HG03432 (cell line): ENCODE measurements around the gene GSTA2.
"Not testable (repeated sequence)": the region's sequence is repeated elsewhere in the genome, so short reads cannot be mapped to it uniquely, and the experiment has no call there.

Experiments
- ATAC-seq: cut with Tn5 transposase; IDR thresholded peaks from one replicate; pipeline ENCODE4 v1.9.1; 2021; ENCODE audit warnings: mild to moderate bottlenecking, moderate library complexity; ENCODE audit not compliant: unreplicated experiment

The GSTA2 gene

DNA sequence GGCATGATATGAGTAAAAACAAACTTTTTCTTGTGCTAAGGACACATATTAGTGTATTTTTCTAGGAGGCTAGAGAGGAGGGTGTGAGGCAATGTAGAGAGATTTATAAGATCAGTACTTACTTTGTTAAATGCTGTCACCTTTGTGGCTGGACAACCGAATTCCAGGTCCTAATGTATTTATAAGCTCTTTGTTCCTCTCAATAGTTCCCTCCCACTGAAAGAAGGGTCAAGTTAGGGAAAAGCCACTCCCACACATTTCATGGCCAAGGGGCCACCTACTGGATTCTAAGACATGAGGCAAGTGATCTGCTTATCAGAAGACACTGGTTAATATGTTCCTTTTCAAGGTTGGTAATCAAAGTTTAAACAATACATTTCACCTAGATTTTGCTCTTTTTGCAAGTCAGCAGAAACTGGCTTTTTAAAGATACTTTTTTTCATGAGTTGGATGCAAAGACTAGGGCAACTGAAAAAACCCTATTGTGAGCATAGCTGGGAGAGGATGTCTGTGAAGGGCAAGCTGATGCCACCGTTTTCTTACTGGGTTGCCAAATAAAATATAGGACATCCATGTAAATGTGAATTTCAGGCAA lies at the start of gene GSTA2:
Gene GSTA2, minus strand, starts transcription at position 154 of the 595 bp plus-strand sequence. CDS start 5,528 bp downstream, outside the sequence.
- ATAC-seq = not testable (repeated sequence)

DNA sequence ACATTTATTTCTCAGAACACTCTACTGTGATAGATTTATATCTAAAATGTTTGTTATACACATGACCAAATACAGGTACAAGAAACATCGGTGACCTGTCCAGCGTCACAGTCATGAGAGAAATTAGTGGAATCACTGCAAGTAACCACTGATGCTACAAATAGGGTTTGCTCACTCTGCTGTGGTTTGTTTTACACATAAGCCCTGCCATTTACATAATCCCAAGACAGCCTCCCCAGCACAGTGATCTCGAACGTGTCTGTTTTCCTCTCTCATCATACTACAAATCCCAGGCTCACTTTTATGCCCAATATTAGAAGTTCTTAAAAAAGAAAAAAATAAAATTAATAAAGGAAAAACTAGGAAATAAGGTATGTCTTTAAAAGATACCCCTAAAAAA lies 46.5 kb upstream of the GSTA2 start:
- ATAC-seq = not testable (repeated sequence)

DNA sequence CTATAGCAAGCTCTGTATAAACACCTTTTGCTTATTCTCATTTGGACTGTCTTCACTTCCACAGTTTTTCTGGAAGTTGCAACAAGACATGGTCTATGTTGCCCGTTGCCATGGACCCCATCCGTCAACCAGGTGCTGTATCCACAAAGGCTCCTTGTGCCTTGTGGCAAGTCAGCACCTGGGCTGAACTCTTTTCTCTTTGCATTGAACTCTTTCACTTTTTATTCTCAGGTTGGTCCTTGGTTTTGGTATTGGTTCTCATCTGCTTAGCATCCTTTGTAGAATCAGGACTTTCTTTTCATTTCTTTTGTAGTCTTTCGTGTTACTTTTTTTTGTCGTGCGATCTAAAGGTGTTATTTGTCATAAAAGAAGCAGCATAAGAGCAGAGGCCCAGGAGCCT lies 45.4 kb upstream of the GSTA2 start:
- no peak for ATAC-seq

DNA sequence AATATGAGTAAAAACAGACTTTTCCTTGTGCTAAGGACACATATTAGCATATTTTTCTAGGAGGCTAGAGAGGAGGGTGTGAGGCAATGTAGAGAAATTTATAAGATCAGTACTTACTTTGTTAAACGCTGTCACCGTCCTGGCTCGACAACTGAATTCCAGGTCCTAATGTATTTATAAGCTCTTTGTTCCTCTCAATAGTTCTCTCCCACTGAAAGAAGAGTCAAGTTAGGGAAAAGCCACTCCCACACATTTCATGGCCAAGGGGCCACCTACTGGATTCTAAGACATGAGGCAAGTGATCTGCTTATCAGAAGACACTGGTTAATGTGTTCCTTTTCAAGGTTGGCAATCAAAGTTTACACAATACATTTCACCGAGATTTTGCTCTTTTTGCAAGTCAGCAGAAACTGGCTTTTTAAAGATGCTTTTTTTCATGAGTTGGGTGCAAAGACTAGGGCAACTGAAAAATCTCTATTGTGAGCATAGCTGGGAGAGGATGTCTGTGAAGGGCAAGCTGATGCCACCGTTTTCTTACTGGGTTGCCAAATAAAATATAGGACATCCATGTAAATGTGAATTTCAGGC lies 40.5 kb upstream of the GSTA2 start, which contains the start of gene GSTA1:
Gene GSTA1, minus strand, starts transcription at position 149 of the 588 bp plus-strand sequence. CDS start 4,549 bp downstream, outside the sequence.
- not testable (repeated sequence) for ATAC-seq

DNA sequence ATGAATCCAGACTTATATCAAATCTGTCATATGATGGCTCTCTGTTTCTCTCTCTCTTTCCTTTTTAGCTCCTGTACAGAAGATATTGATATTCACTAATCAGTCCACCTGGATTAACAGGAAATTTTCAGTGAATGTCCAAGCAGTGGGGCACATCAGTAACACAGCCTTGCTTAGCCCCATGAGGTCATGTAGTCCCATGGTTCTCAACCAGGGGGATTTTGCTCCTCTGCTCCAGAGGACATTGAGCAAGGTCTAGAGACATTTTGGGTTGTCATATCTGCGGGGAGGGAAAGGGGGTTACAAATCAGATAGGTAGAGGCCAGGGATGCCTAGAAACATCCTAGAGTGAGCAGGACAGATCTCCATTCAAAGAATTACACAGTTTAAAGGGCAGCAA lies 39.5 kb upstream of the GSTA2 start:
- ATAC-seq = no peak

DNA sequence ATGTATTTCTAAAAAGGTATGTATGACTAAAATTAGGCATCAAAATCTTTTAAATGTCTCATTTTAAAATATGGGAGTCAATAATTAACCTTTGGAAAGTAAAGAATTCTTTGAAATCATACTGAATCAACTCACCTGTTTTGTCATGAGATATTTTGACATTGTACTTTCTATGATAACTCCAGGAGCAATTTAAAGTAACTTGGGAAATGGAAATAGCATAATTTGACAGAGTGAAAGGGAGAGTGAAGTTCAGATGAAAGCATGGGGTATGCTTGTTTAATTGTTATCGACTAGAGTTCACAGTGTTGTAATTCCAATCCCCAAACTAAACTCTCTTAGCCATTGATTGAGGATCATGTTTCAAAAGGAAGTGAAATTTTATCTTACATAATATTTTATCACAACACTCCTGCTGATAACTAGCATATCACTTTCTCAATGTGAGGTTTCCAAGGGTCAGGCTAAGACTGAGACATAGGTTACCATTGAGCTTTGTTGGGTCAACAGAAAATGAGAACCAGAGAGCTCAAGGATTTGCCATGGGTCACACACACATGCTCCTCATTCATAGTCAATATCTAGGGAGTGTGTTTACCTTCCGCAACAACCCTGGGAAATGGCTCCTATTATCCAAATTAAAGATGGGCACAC lies 38.0 kb upstream of the GSTA2 start:
- ATAC-seq = no peak

DNA sequence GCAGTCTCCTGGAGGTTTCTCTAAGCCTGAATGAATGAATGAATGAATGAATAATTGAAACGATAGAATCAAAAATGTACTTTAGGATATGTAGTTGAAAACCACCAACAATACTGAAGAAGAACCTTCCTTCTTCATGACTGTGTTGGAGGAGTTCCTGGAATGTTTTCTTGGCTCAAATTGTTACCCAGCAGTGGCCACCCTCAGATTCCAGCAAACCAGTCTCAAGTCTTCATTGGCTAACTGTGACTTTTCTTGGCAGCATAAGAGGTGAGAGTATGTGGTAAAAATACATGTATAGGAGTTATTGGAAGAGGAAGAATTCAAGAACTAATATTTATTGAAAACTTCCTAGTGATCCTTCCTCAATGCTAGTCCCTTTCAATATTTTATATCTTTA lies 36.0 kb upstream of the GSTA2 start:
- not testable (repeated sequence) for ATAC-seq

DNA sequence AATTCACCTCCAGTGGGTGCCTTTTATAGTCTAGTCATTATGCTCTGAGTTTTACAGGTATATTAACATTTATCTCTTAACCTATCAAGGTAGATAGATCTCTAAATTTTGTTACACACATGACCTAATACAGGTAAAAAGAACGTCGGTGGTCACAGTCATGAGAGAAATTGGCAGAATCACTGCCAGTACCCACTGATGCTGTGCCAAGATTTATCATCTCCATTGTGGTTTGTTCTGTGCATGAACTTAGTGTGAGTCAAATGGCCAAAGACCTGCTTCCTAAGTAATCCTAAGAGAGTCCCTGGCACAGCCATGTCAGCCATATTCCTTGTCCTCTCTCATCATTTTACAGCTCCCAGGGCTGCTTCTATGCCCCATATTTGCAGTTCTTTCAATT lies 31.1 kb upstream of the GSTA2 start:
- not testable (repeated sequence) for ATAC-seq

DNA sequence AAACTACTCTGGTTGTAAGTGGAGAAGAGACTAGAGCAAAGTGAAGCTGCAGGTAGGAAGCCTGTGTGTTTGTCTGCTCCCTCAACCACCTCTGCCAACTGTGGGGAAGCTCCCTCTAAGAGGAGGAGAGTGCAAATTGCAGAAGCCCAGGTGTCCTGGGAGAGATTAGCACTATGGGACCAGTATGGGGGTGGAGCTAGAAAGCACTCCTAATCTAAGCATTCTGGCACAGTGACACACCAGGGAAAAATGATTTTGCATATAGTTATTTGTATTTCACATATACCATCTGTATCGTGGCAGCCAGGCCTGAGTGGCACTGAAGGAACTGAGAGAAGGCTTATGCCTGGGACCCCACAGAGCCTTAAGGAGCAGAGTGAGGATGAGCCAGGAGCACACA lies 27.6 kb upstream of the GSTA2 start:
- ATAC-seq = no peak

DNA sequence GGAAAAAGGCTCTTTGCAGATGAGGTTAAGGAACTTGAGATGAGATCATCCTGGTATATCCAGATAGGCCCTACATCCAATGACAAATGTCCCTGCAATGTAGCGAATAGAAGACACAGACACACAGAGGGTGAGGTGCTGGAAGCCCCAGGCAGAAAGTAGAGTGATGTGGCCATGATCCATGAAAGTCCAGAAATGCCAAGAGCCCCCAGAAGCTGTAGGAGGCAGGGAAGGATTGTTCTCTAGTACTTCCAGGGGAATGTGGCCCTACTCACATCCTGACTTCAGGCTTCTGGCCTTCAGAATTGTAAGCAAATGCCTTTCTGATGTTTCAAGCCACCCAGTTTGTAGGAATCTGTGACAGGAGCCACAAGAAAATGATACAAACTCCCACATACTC lies 26.4 kb upstream of the GSTA2 start:
- not testable (repeated sequence) for ATAC-seq

DNA sequence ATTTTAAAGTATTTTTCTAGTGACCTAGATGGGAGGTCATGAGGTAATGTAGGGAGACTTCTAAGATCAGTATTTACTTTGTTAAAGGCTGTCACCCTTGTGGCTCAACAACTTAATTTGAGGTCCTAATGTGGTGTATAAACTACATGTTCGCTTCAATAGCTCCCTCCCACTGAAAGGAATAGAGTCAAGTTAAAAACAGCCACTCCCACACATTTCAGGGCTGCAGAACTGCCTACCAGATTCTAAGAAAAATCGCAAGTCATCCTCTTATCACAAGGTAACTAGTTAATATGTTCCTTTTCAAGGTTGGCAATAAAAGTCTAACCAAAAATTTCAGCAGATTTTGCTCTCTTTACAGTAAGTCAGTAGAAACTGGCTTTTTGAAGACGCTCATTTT lies 25.2 kb upstream of the GSTA2 start:
- ATAC-seq = no peak

DNA sequence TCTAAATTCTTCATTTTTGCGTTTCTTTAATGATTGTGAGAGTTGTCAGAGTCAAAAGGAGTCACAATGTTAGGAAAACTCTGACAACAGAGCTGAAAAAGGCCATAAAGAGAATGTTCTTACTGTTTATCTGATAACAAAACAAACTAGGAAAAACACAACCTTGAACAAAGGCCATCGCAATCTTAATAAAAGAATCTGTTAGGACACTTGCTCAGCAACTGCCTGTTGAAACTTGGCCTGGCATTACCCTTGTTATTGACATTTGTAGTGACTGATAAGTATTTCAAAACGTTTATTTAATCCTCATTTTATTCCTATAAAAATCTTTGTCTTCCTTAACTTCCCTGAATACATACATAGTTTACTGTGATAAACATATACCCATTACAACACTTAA lies 24.6 kb upstream of the GSTA2 start:
- ATAC-seq = no peak

DNA sequence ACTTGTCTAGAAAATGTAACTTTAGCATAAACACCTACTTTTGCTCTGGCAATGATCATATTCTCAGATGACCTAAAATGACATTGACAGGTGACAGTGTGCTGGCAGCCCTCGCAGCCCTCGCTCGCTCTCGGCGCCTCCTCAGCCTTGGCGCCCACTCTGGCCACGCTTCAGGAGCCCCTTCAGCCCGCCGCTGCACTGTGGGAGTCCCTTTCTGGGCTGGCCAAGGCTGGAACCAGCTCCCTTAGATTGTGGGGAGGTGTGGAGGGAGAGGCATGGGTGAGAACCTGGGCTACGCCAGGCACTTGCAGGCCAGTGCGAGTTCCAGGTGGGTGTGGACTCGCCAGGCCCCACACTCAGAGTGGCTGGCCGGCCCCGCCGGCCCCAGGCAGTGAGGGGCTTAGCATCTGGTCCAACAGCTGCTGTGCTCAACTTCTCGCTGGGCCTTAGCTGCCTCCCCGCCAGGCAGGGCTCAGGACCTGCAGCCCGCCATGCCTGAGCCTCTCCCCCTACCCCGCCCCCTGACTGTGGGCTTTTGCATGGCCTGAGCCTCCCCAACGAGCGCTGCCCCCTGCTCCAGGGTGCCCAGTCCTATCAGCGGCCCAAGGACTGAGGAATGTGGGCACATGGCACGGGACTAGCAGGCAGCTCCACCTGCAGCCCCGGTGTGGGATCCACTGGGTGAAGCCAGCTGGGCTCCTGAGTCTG lies 23.1 kb upstream of the GSTA2 start:
- ATAC-seq = no peak

DNA sequence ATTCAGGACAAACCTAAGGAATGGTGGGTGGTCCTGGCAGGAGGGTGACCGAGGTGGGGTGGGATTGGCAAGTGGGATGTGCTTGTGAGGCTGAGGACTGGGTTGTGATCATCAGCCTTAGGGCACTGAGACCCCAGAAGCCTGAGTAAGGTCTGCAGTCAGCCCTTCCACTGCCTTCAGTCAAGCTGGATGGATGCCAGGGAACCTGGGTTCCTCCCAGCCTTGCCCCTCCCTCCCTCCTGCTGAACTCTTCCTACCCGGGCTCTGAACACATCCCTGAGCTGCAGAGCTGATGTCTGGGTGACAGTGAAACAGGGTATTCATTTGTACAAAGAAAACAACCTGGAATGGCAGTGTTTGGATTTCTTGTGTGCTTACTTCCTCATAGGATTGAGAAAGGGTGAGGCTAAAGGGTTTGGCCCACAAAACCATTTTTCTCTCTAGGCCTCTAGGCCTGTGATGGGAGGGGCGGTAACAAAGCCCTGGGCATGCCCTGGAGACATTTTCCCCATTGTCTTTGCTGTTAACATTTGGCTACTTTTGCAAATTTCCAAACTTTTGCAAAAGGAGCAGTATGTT lies 19.5 kb upstream of the GSTA2 start:
- ATAC-seq = not testable (repeated sequence)

DNA sequence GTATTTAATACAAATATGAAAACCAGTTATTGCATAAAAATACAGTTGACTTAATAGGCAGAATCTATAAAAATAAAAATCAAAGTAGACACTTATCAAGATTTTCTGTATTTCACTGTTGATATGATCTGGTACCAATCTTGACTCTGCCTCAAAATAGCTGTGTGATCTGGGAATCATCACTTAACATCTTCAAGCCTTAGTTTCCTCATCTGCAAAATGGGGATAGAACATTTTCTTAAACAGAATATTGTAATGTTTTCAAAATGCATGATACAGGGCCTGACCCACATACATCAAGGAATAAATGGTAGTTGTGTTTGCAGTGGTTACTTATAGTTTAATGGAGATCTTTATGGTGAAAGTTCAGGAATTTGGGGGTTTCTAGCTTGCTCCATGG lies 18.9 kb upstream of the GSTA2 start:
- not testable (repeated sequence) for ATAC-seq

DNA sequence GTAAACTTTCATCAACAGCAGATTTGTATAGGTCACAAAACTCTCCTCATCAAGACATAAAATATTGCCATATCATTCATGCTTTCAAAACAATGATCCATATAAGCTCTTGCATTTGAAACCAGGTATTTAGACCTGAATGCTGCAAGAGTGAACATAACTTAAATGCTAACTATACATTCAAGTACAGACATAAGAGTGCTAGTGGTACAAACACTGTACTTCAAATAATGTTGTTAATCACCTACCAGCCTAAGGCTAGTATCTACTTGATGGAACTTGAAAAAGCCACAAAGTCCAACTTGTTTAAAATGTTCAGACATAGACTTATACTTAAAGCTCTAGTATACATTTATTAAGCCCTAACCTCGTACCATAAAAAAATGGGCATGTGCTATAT lies 16.0 kb upstream of the GSTA2 start:
- no peak for ATAC-seq

DNA sequence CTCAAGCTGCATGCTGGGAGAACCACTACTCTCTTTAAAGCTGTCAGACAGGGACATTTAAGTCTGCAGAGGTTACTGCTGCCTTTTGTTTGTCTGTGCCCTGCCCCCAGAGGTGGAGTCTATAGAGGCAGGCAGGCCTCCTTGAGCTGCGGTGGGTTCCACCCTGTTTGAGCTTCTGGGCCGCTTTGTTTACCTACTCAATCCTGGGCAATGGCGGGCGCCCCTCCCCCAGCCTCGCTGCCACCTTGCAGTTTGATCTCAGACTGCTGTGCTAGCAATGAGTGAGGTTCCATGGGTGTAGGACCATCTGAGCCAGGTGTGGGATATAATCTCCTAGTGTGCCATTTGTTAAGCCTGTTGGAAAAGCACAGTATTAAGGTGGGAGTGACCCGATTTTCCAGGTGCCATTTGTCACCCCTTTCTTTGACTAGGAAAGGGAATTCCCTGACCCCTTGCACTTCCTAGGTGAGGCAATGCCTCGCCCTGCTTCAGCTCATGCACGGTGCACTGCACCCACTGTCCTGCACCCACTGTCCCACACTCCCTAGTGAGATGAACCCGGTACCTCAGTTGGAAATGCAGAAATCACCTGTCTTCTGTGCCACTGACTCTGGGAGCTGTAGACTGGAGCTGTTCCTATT lies 13.6 kb upstream of the GSTA2 start:
- not testable (repeated sequence) for ATAC-seq

DNA sequence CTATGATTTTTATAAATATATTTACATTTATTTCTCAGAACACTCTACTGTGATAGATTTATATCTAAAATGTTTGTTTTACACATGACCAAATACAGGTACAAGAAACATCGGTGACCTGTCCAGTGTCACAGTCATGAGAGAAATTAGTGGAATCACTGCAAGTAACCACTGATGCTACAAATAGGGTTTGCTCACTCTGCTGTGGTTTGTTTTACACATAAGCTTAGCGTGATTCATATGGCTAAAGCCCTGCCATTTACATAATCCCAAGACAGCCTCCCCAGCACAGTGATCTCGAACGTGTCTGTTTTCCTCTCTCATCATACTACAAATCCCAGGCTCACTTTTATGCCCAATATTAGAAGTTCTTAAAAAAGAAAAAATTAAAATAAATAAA lies 6.1 kb upstream of the GSTA2 start:
- ATAC-seq = not testable (repeated sequence)

DNA sequence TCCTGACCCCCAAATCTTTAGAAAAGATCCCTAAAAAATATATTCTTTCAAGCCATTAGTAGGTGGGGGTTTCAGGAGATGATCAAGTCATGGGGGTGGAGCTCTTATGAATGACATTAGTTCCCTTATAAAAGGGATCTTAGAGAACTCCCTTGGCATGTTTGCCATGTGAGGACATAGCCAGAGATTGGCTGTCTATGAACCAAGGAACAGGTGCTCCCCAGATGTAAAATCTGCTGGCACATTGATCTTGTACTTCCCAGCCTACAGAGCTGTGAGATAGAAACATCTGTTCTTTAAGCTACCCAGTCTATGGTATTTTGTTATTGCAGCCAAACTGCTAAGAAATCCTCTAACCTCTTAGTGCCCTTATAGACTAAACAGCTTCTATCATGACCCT lies 4.4 kb upstream of the GSTA2 start:
- not testable (repeated sequence) for ATAC-seq

DNA sequence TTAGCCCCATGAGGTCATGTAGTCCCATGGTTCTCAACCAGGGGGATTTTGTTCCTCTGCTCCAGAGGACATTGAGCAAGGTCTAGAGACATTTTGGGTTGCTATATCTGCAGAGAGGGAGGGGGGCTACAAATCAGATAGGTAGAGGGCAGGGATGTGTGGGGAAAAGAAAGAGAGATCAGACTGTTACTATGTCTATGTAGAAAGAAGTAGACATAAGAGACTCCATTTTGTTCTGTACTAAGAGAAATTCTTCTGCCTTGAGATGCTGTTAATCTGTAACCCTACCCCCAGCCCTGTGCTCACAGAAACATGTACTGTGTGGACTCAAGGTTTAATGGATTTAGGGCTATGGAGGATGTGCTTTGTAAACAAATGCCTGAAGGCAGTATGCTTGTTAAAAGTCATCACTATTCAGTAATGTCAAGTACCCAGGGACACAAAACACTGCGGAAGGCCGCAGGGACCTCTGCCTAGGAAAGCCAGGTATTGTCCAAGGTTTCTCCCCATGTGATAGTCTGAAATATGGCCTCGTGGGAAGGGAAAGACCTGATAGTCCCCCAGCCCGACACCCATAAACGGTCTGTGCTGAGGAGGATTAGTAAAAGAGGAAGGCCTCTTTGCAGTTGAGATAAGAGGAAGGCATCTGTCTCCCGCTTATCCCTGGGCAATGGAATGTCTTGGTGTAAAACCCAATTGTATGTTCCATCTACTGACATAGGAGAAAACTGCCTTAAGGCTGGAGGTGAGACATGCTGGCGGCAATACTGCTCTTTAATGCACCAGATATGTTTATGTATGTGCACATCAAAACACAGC lies 1.4 kb downstream of the GSTA2 start:
- ATAC-seq = not testable (repeated sequence)
